C4-2B (cell line): ENCODE data around the gene PIAS1.

Experiments used
- ZFX ChIP-seq: fragments of 450-650 bp; IDR thresholded peaks from 2 replicates; pipeline ENCODE4 v1.6.1; 2017
- TF ChIP-seq, protein P1 (sequence below): fragments of 450-650 bp; conservative IDR thresholded peaks from 2 replicates; pipeline ENCODE4 v1.5.1; 2017; ENCODE audit warnings: mild to moderate bottlenecking

DNA sequence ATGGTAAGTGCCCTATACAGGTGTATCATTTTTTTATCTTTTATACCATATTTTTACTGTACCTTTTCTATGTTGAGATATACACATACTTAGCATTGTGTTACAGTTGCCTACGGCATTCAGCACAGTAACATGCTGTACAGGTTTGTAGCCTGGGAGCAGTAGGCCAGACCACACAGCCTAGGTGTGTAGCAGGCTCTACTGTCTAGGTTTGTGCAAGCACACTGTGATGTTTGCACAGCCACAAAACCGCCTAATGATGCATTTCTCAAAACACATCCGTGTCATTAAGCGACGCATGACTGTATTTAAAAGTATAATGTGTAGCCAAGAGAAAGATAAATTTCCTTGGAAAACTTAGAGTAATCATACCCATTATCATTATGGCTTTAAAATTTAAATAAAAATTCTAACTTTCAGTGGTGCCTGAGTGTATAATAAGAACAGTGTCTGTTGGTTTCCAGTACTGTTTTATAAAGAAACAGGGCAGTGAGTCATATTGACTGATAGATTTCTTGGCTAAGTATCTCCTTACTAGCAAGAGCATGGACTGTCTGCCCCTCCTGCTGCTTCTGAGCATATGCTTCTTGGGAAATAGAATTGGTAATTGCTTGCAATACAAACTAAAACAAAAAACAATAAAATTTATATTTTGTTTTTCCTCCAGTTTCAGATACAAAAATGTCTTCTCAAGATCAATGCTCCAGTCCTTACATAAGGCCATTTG, 132.7 kb downstream of the PIAS1 start:
- TF ChIP-seq, protein P1, sequence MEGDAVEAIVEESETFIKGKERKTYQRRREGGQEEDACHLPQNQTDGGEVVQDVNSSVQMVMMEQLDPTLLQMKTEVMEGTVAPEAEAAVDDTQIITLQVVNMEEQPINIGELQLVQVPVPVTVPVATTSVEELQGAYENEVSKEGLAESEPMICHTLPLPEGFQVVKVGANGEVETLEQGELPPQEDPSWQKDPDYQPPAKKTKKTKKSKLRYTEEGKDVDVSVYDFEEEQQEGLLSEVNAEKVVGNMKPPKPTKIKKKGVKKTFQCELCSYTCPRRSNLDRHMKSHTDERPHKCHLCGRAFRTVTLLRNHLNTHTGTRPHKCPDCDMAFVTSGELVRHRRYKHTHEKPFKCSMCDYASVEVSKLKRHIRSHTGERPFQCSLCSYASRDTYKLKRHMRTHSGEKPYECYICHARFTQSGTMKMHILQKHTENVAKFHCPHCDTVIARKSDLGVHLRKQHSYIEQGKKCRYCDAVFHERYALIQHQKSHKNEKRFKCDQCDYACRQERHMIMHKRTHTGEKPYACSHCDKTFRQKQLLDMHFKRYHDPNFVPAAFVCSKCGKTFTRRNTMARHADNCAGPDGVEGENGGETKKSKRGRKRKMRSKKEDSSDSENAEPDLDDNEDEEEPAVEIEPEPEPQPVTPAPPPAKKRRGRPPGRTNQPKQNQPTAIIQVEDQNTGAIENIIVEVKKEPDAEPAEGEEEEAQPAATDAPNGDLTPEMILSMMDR: no peak
- TF ChIP-seq ZFX: no peak
